ENCODE measurements around the gene UBL7.
"Not testable (repeated sequence)": the region's sequence is repeated elsewhere in the genome, so short reads cannot be mapped to it uniquely, and the experiment has no call there.

UBL7 gene

GRCh38 chr15:74460871-74461846 lies at the start of gene UBL7:
UBL7 (minus strand) TSS chr15:74461160; CDS start chr15:74458867, 2,293 bp downstream.
- peak; percentile 96 for DNase-seq (ENCODE audit: low read depth)

GRCh38 chr15:74506515-74506840 lies 45.5 kb upstream of the UBL7 start:
- no peak for DNase-seq (ENCODE audit: low read depth)

GRCh38 chr15:74505837-74506514 lies 45.0 kb upstream of the UBL7 start:
- no peak for DNase-seq (ENCODE audit: low read depth)

- DNase-seq (ENCODE audit: low read depth), result no peak
Observed at GRCh38 chr15:74504836-74505235, 43.9 kb upstream of the UBL7 start.

- DNase-seq (ENCODE audit: low read depth), result no peak
Observed at GRCh38 chr15:74504418-74504817, 43.5 kb upstream of the UBL7 start.

GRCh38 chr15:74502301-74502700 lies 41.3 kb upstream of the UBL7 start:
- no peak for DNase-seq (ENCODE audit: low read depth)

GRCh38 chr15:74500401-74500800 lies 39.4 kb upstream of the UBL7 start:
- no peak for DNase-seq (ENCODE audit: low read depth)

- DNase-seq (ENCODE audit: low read depth), result no peak
Observed at GRCh38 chr15:74499366-74499765, 38.4 kb upstream of the UBL7 start.

GRCh38 chr15:74497584-74497983 lies 36.6 kb upstream of the UBL7 start:
- DNase-seq (ENCODE audit: low read depth), result no peak

- no peak for DNase-seq (ENCODE audit: low read depth)
Observed at GRCh38 chr15:74496648-74497047, 35.7 kb upstream of the UBL7 start.

GRCh38 chr15:74490339-74490689 lies 29.4 kb upstream of the UBL7 start:
- no peak for DNase-seq (ENCODE audit: low read depth)

GRCh38 chr15:74489518-74490338 lies 28.8 kb upstream of the UBL7 start:
- peak; percentile 56 for DNase-seq (ENCODE audit: low read depth)

- no peak for DNase-seq (ENCODE audit: low read depth)
Observed at GRCh38 chr15:74488776-74489175, 27.8 kb upstream of the UBL7 start.

GRCh38 chr15:74482661-74483060 lies 21.7 kb upstream of the UBL7 start:
- no peak for DNase-seq (ENCODE audit: low read depth)

- DNase-seq (ENCODE audit: low read depth), result not testable (repeated sequence)
Observed at GRCh38 chr15:74480364-74480763, 19.4 kb upstream of the UBL7 start.

GRCh38 chr15:74471621-74472020 lies 10.7 kb upstream of the UBL7 start:
- not testable (repeated sequence) for DNase-seq (ENCODE audit: low read depth)

- no peak for DNase-seq (ENCODE audit: low read depth)
Observed at GRCh38 chr15:74470631-74471395, 9.9 kb upstream of the UBL7 start.

GRCh38 chr15:74468341-74469032 lies 7.5 kb upstream of the UBL7 start:
- DNase-seq (ENCODE audit: low read depth), result no peak

GRCh38 chr15:74466570-74466969 lies 5.6 kb upstream of the UBL7 start:
- no peak for DNase-seq (ENCODE audit: low read depth)

- no peak for DNase-seq (ENCODE audit: low read depth)
Observed at GRCh38 chr15:74464897-74465296, 3.9 kb upstream of the UBL7 start.

- no peak for DNase-seq (ENCODE audit: low read depth)
Observed at GRCh38 chr15:74464216-74464615, 3.3 kb upstream of the UBL7 start.
